Stimulated activated CD8-positive, alpha-beta memory T cell treated with anti-CD3 and anti-CD28 coated beads, Interleukin-12 subunit alpha, Interleukin-12 subunit beta, amount 100 ng/mL, for 24 hours (primary cell): ENCODE results near the gene KCNK17.
"Not testable (repeated sequence)": the region's sequence is repeated elsewhere in the genome, so short reads cannot be mapped to it uniquely, and the experiment has no call there.

Source experiments
- DNase-seq: peaks from one replicate; pipeline ENCODE4 v3.0.0-alpha.2; 2020; ENCODE audit errors: extremely low read depth

KCNK17 gene

GRCh38 chr6:39302011-39302410 is 12.2 kb downstream of the KCNK17 start:
- no peak for DNase-seq

GRCh38 chr6:39301606-39302005 is 12.6 kb downstream of the KCNK17 start:
- DNase-seq = no peak

- DNase-seq = no peak
These were observed 13.5 kb downstream of the KCNK17 start for GRCh38 chr6:39300739-39301138.

- no peak for DNase-seq
These were observed 16.2 kb downstream of the KCNK17 start for GRCh38 chr6:39298061-39298460.

GRCh38 chr6:39296745-39297640 is 17.2 kb downstream of the KCNK17 start:
- no peak for DNase-seq

- DNase-seq = no peak
These were observed 18.6 kb downstream of the KCNK17 start for GRCh38 chr6:39295611-39296011.

GRCh38 chr6:39294899-39295298 is 19.3 kb downstream of the KCNK17 start:
- no peak for DNase-seq

GRCh38 chr6:39294133-39294532 is 20.1 kb downstream of the KCNK17 start:
- no peak for DNase-seq

- no peak for DNase-seq
These were observed 21.6 kb downstream of the KCNK17 start for GRCh38 chr6:39292637-39293036.

- DNase-seq = no peak
These were observed 24.7 kb downstream of the KCNK17 start for GRCh38 chr6:39289490-39289889.

GRCh38 chr6:39287601-39288000 is 26.6 kb downstream of the KCNK17 start:
- no peak for DNase-seq

GRCh38 chr6:39286596-39286995 is 27.6 kb downstream of the KCNK17 start:
- not testable (repeated sequence) for DNase-seq

GRCh38 chr6:39282774-39283173 is 31.4 kb downstream of the KCNK17 start:
- no peak for DNase-seq

GRCh38 chr6:39281312-39281980 is 32.8 kb downstream of the KCNK17 start:
- DNase-seq = no peak

GRCh38 chr6:39280247-39280731 is 33.9 kb downstream of the KCNK17 start:
- no peak for DNase-seq

GRCh38 chr6:39279539-39279938 is 34.7 kb downstream of the KCNK17 start:
- DNase-seq = no peak

GRCh38 chr6:39276379-39276995 is 37.7 kb downstream of the KCNK17 start:
- DNase-seq = no peak

- DNase-seq = no peak
These were observed 39.3 kb downstream of the KCNK17 start for GRCh38 chr6:39274903-39275302.

- DNase-seq = no peak
These were observed 39.7 kb downstream of the KCNK17 start for GRCh38 chr6:39274471-39274870.

- no peak for DNase-seq
These were observed 40.8 kb downstream of the KCNK17 start for GRCh38 chr6:39273406-39273821.

GRCh38 chr6:39269961-39270360 is 44.3 kb downstream of the KCNK17 start:
- DNase-seq = no peak

GRCh38 chr6:39268721-39269120 is 45.5 kb downstream of the KCNK17 start:
- no peak for DNase-seq

GRCh38 chr6:39268171-39268570 is 46.0 kb downstream of the KCNK17 start:
- DNase-seq = no peak
